GM13977 (cell line): Measurements from ENCODE around the gene SPAG9.
A peak's percentile ranks its signal among the peaks of the same experiment; 100 is the strongest.

Experiments used
- DNase-seq: peaks from one replicate; pipeline ENCODE4 v3.0.0; 2012; ENCODE audit warnings: low spot score
- in situ Hi-C: fragments of 300-500 bp; cut with MboI; formaldehyde crosslinking; loops from one replicate; pipeline ENCODE4 v1.12.0; 2022; ENCODE audit warnings: low sequenced_read_pairs, low pct_unique_long_range_greater_than_20kb, mixed read lengths, inconsistent platforms; ENCODE audit not compliant: unreplicated experiment
- TF ChIP-seq, protein P1 (sequence below): IDR thresholded peaks from 2 replicates; pipeline ENCODE4 v1.5.1; 2012; ENCODE audit warnings: mild to moderate bottlenecking, control low read depth; ENCODE audit not compliant: insufficient read depth; ENCODE audit errors: extremely low read depth, missing control alignments

The SPAG9 gene

GRCh38 chr17:51164911-51165679 lies 44.4 kb upstream of the SPAG9 start:
- TF ChIP-seq, protein P1, sequence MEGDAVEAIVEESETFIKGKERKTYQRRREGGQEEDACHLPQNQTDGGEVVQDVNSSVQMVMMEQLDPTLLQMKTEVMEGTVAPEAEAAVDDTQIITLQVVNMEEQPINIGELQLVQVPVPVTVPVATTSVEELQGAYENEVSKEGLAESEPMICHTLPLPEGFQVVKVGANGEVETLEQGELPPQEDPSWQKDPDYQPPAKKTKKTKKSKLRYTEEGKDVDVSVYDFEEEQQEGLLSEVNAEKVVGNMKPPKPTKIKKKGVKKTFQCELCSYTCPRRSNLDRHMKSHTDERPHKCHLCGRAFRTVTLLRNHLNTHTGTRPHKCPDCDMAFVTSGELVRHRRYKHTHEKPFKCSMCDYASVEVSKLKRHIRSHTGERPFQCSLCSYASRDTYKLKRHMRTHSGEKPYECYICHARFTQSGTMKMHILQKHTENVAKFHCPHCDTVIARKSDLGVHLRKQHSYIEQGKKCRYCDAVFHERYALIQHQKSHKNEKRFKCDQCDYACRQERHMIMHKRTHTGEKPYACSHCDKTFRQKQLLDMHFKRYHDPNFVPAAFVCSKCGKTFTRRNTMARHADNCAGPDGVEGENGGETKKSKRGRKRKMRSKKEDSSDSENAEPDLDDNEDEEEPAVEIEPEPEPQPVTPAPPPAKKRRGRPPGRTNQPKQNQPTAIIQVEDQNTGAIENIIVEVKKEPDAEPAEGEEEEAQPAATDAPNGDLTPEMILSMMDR: no peak
- in situ Hi-C loops: no loop called here
- DNase-seq: no peak

DNA sequence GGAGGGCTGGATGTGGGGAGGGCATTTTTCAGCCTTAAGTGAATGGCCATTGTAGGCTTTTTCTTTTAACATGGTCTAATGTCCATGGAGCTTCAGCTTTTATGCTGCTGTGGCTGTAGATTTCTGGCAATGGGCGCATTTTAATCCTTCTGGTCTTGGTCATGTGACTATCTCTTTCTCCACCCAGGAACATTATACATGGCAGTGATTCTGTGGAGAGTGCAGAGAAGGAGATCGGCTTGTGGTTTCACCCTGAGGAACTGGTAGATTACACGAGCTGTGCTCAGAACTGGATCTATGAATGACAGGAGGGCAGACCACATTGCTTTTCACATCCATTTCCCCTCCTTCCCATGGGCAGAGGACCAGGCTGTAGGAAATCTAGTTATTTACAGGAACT lies 40.9 kb upstream of the SPAG9 start:
- in situ Hi-C loops: no loop called here
- TF ChIP-seq, protein P1: no peak
- no peak for DNase-seq

DNA sequence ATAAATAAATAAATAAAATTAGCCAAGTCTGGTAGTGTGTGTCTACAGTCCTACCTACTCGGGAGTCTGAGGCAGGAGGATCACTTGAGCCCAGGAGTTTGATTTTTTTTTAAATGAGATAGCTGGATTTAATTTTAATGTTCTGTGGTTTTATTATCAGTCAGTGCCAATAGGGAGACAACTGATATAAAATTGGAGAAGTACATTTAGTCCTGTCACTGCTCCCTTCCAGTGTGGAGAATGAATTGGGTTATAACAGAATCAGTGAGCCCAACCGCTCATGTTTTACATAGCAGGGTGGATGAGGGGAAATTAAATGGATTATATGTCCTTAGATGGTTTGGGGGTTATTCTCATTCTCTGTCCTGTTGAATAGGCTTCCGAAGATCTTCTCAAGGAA lies 38.9 kb upstream of the SPAG9 start:
- in situ Hi-C loops: loop anchor here (10.0 kb wide), 1 partner anchor 155 kb away; no protein-coding TSS in a partner anchor
- no peak for DNase-seq
- TF ChIP-seq, protein P1: no peak

DNA sequence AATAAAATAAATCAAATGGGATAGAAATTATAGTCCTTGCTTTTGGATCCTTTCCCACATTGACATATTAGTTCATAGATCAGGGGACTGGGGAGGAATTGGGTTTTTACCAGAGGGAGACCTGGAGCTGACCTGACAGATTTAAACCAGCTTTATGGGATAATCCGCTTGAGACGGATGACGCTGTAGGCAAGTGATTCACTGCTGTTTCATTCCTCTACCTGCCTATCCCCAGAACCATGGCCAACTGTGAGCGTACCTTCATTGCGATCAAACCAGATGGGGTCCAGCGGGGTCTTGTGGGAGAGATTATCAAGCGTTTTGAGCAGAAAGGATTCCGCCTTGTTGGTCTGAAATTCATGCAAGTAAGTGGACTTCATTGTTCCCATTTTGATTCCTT lies 34.7 kb upstream of the SPAG9 start:
- TF ChIP-seq, protein P1: no peak
- in situ Hi-C loops: loop anchor here (10.0 kb wide), 1 partner anchor 151 kb away; no protein-coding TSS in a partner anchor

GRCh38 chr17:51154176-51154575 lies 33.5 kb upstream of the SPAG9 start:
- in situ Hi-C loops: loop anchor here (10.0 kb wide), 1 partner anchor 149 kb away; no protein-coding TSS in a partner anchor
- TF ChIP-seq, protein P1: no peak
- no peak for DNase-seq

More for the DNA sequence above, 34.7 kb upstream of the SPAG9 start:
- DNase-seq: no peak

DNA sequence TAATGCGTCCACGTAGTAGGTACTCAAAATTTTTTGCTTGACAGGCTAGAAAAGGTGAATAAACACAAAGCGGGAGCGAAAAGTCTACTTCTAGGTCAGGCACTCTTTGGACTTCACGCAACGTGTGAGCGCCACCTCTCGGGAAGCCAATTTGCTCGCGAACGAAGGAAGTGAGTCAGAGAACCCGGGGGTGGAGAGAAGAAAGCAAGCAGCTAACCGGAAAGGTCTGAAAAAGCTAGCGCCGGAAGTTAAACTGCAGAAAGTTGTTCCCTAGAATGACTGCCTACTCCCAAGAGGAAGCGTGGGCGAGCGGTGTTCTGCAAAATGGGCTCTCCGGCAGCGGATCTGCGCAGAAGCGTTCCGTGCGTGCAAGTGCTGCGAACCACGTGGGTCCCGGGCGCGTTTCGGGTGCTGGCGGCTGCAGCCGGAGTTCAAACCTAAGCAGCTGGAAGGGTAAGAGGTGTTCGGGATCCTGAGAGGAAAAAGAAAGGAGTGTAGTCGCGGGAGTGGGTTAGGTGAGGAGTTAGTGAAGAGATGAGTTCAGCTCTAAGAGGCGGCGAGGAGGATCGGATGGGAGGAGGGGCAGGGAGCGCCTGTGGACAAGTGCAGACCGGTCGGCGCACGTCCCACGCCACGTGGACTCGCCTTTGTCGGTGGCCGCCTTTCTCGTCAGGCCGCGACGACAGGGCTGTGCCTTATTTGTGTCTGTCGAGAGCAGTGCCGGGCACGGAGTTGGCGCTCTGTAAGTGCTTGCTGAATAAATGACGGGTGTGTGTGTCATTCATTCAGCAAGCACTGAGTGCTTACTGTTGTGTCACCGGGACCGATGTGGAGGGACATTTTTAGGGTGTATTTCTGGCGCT lies 32.8 kb upstream of the SPAG9 start, which contains the start of gene NME1:
Gene NME1, plus strand, starts transcription at position 350 of the 863 bp plus-strand sequence. CDS start 2,096 bp downstream, outside the sequence.
- TF ChIP-seq, protein P1: peak; percentile 90
- in situ Hi-C loops: loop anchor here (10.0 kb wide), 1 partner anchor 149 kb away; no protein-coding TSS in a partner anchor
- DNase-seq: peak; percentile 93
